ENCODE data around the gene TMEM82.

TMEM82 gene

GRCh38 chr1:15720861-15721260 lies 21.4 kb upstream of the TMEM82 start:
- TF ChIP-seq CTCF (IDR thresholded peaks at IDR 0.05; ENCODE audit: low read length) (no peak), EZH2 (IDR thresholded peaks at IDR 0.05; ENCODE audit: borderline replicate concordance, low read length) (no peak)
- Histone ChIP-seq H3K36me3 (ENCODE audit: insufficient read depth, low read length) (peaks cover 33% of the 10 kb centered on the region; the same call in 1 of the 2 replicates), H3K9ac (ENCODE audit: low read length) (no peak overlapping the region), H3K4me2 (ENCODE audit: low read length) (no peak overlapping the region), H3K27me3 (ENCODE audit: insufficient read depth, low read length) (no peaks in the 10 kb centered on the region), H3F3A (ENCODE audit: insufficient read depth, low read length) (no peaks in the 10 kb centered on the region), H3K27ac (ENCODE audit: low read depth, low read length, poor library complexity, severe bottlenecking) (no peak overlapping the region), H3K79me2 (ENCODE audit: insufficient read depth, low read length) (no peaks in the 10 kb centered on the region), H2AFZ (ENCODE audit: low read length) (no peak overlapping the region), H3K4me3 (ENCODE audit: low read depth, low read length, poor library complexity, severe bottlenecking) (no peak overlapping the region), H4K20me1 (ENCODE audit: insufficient read depth, low read length) (no peaks in the 10 kb centered on the region), H3K4me1 (ENCODE audit: insufficient read depth, low read length, severe bottlenecking) (no peaks in the 10 kb centered on the region), H3K9me2 (ENCODE audit: low read depth, low read length) (no peaks in the 10 kb centered on the region), H3K9me3 (ENCODE audit: low read length) (no peaks in the 10 kb centered on the region)

GRCh38 chr1:15722411-15722810 lies 19.9 kb upstream of the TMEM82 start:
- Histone ChIP-seq H3F3A (ENCODE audit: insufficient read depth, low read length) (no peaks in the 10 kb centered on the region), H3K4me2 (ENCODE audit: low read length) (no peak overlapping the region), H3K9ac (ENCODE audit: low read length) (no peak overlapping the region), H3K4me3 (ENCODE audit: low read depth, low read length, poor library complexity, severe bottlenecking) (no peak overlapping the region), H3K79me2 (ENCODE audit: insufficient read depth, low read length) (no peaks in the 10 kb centered on the region), H3K9me3 (ENCODE audit: low read length) (no peaks in the 10 kb centered on the region), H3K9me2 (ENCODE audit: low read depth, low read length) (no peaks in the 10 kb centered on the region), H3K27ac (ENCODE audit: low read depth, low read length, poor library complexity, severe bottlenecking) (no peak overlapping the region), H3K36me3 (ENCODE audit: insufficient read depth, low read length) (peaks cover 31% of the 10 kb centered on the region), H2AFZ (ENCODE audit: low read length) (no peak overlapping the region), H4K20me1 (ENCODE audit: insufficient read depth, low read length) (no peaks in the 10 kb centered on the region), H3K27me3 (ENCODE audit: insufficient read depth, low read length) (no peaks in the 10 kb centered on the region), H3K4me1 (ENCODE audit: insufficient read depth, low read length, severe bottlenecking) (no peaks in the 10 kb centered on the region)
- no peak for TF ChIP-seq CTCF (IDR thresholded peaks at IDR 0.05; ENCODE audit: low read length)
- TF ChIP-seq EZH2 (IDR thresholded peaks at IDR 0.05; ENCODE audit: borderline replicate concordance, low read length), result no peak

- Histone ChIP-seq H3K27ac (ENCODE audit: low read depth, low read length, poor library complexity, severe bottlenecking) (no peak overlapping the region), H3K36me3 (ENCODE audit: insufficient read depth, low read length) (peaks cover 31% of the 10 kb centered on the region)
Measured at GRCh38 chr1:15722836-15723532, 19.3 kb upstream of the TMEM82 start.

More at GRCh38 chr1:15722836-15723532, 19.3 kb upstream of the TMEM82 start:
- H3K79me2 ChIP-seq (ENCODE audit: insufficient read depth, low read length), result no peaks in the 10 kb centered on the region
- no peak overlapping the region for H2AFZ ChIP-seq (ENCODE audit: low read length)
- no peak overlapping the region for H3K4me2 ChIP-seq (ENCODE audit: low read length)
- no peaks in the 10 kb centered on the region for H3K9me3 ChIP-seq (ENCODE audit: low read length)
- H3K27me3 ChIP-seq (ENCODE audit: insufficient read depth, low read length), result no peaks in the 10 kb centered on the region
- H3F3A ChIP-seq (ENCODE audit: insufficient read depth, low read length), result no peaks in the 10 kb centered on the region
- no peaks in the 10 kb centered on the region for H3K9me2 ChIP-seq (ENCODE audit: low read depth, low read length)
- H3K9ac ChIP-seq (ENCODE audit: low read length), result no peak overlapping the region
- H3K4me3 ChIP-seq (ENCODE audit: low read depth, low read length, poor library complexity, severe bottlenecking), result no peak overlapping the region
- no peaks in the 10 kb centered on the region for H4K20me1 ChIP-seq (ENCODE audit: insufficient read depth, low read length)
- H3K4me1 ChIP-seq (ENCODE audit: insufficient read depth, low read length, severe bottlenecking), result no peaks in the 10 kb centered on the region
- no peak for TF ChIP-seq EZH2 (IDR thresholded peaks at IDR 0.05; ENCODE audit: borderline replicate concordance, low read length)
- TF ChIP-seq CTCF (IDR thresholded peaks at IDR 0.05; ENCODE audit: low read length), result no peak

Data from OCI-LY1 (cell line).